GM21825 (cell line): ENCODE measurements around the gene CDKN2B.

ENCODE experiments used
- ATAC-seq: cut with Tn5 transposase; IDR thresholded peaks from one replicate; pipeline ENCODE4 v1.9.1; 2021; ENCODE audit warnings: mild to moderate bottlenecking, moderate library complexity; ENCODE audit not compliant: unreplicated experiment

CDKN2B gene

GRCh38 chr9:22035591-22036011 lies 26.5 kb upstream of the CDKN2B start:
- ATAC-seq: no peak

GRCh38 chr9:22033012-22033630 lies 24.0 kb upstream of the CDKN2B start:
- ATAC-seq: no peak

- no peak for ATAC-seq
Measured at GRCh38 chr9:22031655-22032411, 22.7 kb upstream of the CDKN2B start.

- peak; percentile 78 for ATAC-seq
Measured at GRCh38 chr9:22030101-22030598, 21.0 kb upstream of the CDKN2B start.

- no peak for ATAC-seq
Measured at GRCh38 chr9:22029231-22029630, 20.1 kb upstream of the CDKN2B start.

- ATAC-seq: no peak
Measured at GRCh38 chr9:22028394-22028793, 19.3 kb upstream of the CDKN2B start.

GRCh38 chr9:22026696-22027095 lies 17.6 kb upstream of the CDKN2B start:
- ATAC-seq: no peak

GRCh38 chr9:22022396-22022795 lies 13.3 kb upstream of the CDKN2B start:
- no peak for ATAC-seq

GRCh38 chr9:22010866-22011625 lies 1.9 kb upstream of the CDKN2B start:
- no peak for ATAC-seq

GRCh38 chr9:22009506-22009867 lies 382 bp upstream of the CDKN2B start:
- peak; percentile 28 for ATAC-seq

- no peak for ATAC-seq
Measured at GRCh38 chr9:22008384-22008716, 755 bp downstream of the CDKN2B start.

- no peak for ATAC-seq
Measured at GRCh38 chr9:22005702-22006606, 3.2 kb downstream of the CDKN2B start.

GRCh38 chr9:22005021-22005701 lies 3.9 kb downstream of the CDKN2B start:
- ATAC-seq: no peak

- no peak for ATAC-seq
Measured at GRCh38 chr9:22002038-22002437, 7.1 kb downstream of the CDKN2B start.

- ATAC-seq: no peak
Measured at GRCh38 chr9:21998026-21998425, 11.1 kb downstream of the CDKN2B start.

GRCh38 chr9:21997480-21997879 lies 11.6 kb downstream of the CDKN2B start:
- no peak for ATAC-seq

- ATAC-seq: no peak
Measured at GRCh38 chr9:21996858-21997257, 12.2 kb downstream of the CDKN2B start.

- ATAC-seq: no peak
Measured at GRCh38 chr9:21996438-21996837, 12.7 kb downstream of the CDKN2B start.

- ATAC-seq: peak; percentile 15
Measured at GRCh38 chr9:21995666-21996398, 13.3 kb downstream of the CDKN2B start.
